WERI-Rb-1 (cell line): Measurements from ENCODE around the gene RASAL2.

ENCODE experiments used
- DNase-seq: peaks from one replicate; pipeline ENCODE4 v3.0.0-alpha.2; 2020
- H3K27ac ChIP-seq: fragments of 250-450 bp; sonication (Bioruptor Pico); 2 replicates; pipeline ENCODE4 v1.5.1; 2020; ENCODE audit warnings: mild to moderate bottlenecking, moderate library complexity
- H3K27me3 ChIP-seq: fragments of 250-450 bp; sonication (Bioruptor Pico); 2 replicates; pipeline ENCODE4 v1.5.1; 2021; ENCODE audit warnings: mild to moderate bottlenecking, low read depth, moderate library complexity; ENCODE audit not compliant: insufficient read depth, severe bottlenecking
- H3K36me3 ChIP-seq: fragments of 250-450 bp; sonication (Bioruptor Pico); 2 replicates; pipeline ENCODE4 v1.5.1; 2020; ENCODE audit warnings: mild to moderate bottlenecking, moderate library complexity
- H3K4me3 ChIP-seq: 2 replicates; pipeline ENCODE4 v1.5.1; 2011; ENCODE audit warnings: low read depth, mild to moderate bottlenecking, control low read depth, low read length
- H3K9me3 ChIP-seq: fragments of 250-450 bp; sonication (Bioruptor Pico); 2 replicates; pipeline ENCODE4 v1.5.1; 2021; ENCODE audit warnings: mild to moderate bottlenecking, moderate library complexity; ENCODE audit not compliant: severe bottlenecking
- TF ChIP-seq, protein P1 (sequence below): IDR thresholded peaks from 2 replicates; pipeline ENCODE4 v1.5.1; 2011; ENCODE audit warnings: low read depth, mild to moderate bottlenecking, control low read depth, inconsistent platforms, low read length

Gene RASAL2

DNA sequence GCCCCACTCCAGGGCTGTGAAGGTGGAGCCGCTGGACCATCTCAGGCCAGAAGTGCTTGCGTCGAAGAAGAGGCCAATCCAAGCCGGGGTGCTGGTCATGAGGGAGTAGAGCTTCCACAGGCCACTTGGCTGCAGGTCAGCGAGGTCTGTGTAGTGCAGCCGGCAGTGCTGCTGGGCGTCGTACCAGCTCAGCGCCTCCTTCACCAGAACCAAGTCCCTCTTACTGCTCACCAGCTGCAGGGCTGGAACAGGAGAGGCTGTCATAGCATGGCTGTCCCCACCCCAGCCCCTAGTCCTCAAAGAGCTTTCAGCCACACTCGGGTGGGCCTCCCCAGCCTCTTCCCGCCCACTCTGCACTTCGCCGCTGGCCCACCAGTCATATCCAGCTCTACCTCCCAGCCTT, 400.7 kb downstream of the RASAL2 start:
- Histone ChIP-seq H3K9me3 (no peaks in the 10 kb centered on the region), H3K4me3 (no peak overlapping the region), H3K27ac (no peak overlapping the region), H3K36me3 (no peaks in the 10 kb centered on the region), H3K27me3 (no peaks in the 10 kb centered on the region)
- TF ChIP-seq, protein P1, sequence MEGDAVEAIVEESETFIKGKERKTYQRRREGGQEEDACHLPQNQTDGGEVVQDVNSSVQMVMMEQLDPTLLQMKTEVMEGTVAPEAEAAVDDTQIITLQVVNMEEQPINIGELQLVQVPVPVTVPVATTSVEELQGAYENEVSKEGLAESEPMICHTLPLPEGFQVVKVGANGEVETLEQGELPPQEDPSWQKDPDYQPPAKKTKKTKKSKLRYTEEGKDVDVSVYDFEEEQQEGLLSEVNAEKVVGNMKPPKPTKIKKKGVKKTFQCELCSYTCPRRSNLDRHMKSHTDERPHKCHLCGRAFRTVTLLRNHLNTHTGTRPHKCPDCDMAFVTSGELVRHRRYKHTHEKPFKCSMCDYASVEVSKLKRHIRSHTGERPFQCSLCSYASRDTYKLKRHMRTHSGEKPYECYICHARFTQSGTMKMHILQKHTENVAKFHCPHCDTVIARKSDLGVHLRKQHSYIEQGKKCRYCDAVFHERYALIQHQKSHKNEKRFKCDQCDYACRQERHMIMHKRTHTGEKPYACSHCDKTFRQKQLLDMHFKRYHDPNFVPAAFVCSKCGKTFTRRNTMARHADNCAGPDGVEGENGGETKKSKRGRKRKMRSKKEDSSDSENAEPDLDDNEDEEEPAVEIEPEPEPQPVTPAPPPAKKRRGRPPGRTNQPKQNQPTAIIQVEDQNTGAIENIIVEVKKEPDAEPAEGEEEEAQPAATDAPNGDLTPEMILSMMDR, result no peak
- no peak for DNase-seq

DNA sequence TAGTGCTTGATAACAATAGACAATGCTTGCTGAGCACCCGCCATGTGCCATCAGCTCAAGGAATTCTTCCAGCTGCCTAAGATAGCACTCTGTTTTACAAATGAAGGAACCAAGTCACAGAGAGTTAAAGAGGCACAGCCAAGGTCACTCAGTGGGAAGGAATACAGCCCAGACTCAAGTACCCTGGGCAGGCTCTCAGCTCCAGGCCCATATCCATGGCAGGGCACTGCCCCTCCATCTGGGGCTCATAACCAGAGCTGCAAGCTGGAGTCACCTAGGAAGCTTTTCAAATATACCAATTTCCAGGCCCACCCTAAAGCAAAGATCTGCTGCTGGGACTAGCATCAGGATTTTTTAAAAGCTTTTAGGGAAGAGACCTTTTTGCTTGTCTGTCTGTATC, 401.3 kb downstream of the RASAL2 start:
- Histone ChIP-seq H3K36me3 (no peaks in the 10 kb centered on the region), H3K9me3 (no peaks in the 10 kb centered on the region), H3K27me3 (no peaks in the 10 kb centered on the region), H3K27ac (no peak overlapping the region), H3K4me3 (no peak overlapping the region)
- TF ChIP-seq, protein P1, result no peak
- no peak for DNase-seq

DNA sequence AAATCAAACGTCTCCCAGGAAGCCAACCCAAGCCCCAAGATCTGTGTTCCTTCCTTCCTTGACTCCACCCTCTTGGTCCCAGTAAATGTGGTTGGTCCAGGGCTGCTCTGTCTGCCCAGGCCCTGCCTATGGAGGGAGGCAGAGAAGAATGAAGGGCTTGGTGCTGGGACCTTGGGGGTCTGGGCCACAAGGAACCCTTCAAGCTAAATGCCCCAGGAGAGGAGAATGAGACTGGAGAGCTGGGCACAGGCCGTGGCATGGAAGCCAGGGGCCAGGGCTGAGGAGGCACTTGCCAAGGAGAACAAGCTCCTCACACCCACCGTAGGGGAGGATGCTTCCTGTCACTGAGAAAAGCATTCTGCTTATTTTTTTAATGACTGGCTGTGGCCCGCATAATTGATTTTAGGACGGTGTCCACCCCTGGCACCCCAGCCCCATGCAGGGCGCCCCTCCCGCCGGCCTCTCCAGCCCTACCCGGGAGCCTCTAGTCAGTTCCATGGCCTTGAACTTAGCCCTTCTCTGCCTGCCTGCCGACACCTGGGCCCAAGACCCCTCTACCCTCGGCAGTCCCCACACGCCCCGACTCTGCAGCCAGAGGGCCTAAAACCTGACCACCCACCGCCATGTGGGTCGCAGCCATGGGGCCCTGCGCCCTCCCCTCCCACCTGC, 402.0 kb downstream of the RASAL2 start:
- Histone ChIP-seq H3K4me3 (no peak overlapping the region), H3K36me3 (no peaks in the 10 kb centered on the region), H3K27ac (no peak overlapping the region), H3K9me3 (no peaks in the 10 kb centered on the region), H3K27me3 (no peaks in the 10 kb centered on the region)
- TF ChIP-seq, protein P1, result no peak
- DNase-seq, result no peak

DNA sequence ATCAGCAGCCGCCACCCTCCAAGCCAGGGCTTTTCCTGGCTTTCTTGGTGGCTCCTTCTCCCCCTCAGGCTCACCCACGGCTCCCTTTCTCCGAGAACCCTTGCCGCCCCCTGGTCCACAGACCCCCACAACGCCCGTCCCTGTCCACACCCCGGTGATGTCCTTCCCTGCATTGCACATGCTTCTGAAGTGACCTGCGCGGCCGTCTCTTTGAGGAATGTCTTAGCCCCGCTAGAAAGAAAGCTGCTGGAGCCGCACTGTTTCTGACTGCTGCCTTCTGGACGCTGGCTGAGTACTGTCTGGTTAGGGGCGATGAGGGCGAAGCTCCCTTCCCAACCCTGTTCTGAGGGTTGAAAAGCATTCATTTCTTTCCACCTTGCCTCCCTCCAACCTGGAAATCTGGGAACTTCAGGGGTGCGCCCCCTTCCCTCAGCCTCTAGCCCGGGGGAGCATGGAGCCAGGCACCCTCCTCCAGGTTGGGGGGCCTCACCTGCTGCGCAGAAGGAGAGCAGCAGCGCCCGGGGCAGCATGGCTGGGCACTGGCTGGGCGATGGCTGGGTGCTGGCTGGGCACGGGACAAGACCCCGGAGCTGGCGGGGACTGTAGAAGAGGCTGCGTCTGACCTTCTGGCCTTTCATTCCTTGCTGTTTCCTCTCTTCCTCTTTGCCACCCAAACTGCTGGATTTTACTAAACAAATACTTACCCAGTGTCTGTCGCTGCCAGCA, 402.7 kb downstream of the RASAL2 start, which contains the start of gene CLEC20A:
TSS of gene CLEC20A (minus strand) at position 555 of the 726 bp plus-strand sequence. CDS start at position 530, 25 bp downstream.
- H3K27ac ChIP-seq, result no peak within 1 kb of the TSS
- H3K36me3 ChIP-seq, result no peaks in the 10 kb centered on the region
- no peaks in the 10 kb centered on the region for H3K9me3 ChIP-seq
- TF ChIP-seq, protein P1, result no peak
- no peaks in the 10 kb centered on the region for H3K27me3 ChIP-seq
- DNase-seq, result no peak
- H3K4me3 ChIP-seq, result no peak within 1 kb of the TSS

DNA sequence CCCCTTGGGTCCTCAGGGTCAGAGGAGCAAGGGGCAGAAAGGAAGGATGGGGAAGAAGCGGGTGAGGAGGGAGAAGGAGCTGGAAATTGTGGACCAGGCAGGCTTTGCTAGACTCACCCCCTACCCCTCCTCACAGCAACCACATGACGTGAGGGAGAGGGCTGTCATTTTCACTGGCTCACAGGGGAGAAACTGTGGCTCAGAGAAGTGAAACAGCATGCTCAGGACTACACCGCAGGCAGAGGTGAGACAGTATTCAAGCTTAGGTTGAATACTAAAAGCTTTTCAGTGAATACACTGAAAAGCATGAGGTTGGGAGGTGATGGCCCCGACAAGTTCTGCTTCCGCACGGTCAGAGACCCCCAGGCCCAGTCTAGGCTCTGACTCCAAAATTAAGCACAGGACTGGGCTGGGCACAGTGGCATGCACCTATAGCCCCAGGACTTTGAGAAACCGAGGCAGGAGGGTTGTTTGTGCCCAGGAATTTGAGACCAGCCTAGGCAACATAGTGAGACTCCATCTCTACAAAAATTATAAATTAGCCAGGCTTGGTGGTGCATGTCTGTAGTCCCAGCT, 404.1 kb downstream of the RASAL2 start:
- DNase-seq, result no peak
- Histone ChIP-seq H3K27ac (no peak overlapping the region), H3K9me3 (no peaks in the 10 kb centered on the region), H3K4me3 (no peak overlapping the region), H3K27me3 (no peaks in the 10 kb centered on the region), H3K36me3 (no peaks in the 10 kb centered on the region)
- TF ChIP-seq, protein P1, result no peak
